Kidney glomerular epithelial cell (primary cell): ENCODE data around the gene CLEC16A.

Experiments used
- DNase-seq: peaks from one replicate; lab custom pipeline; 2025; lab: John Stamatoyannopoulos, UW

Gene CLEC16A

GRCh38 chr16:11082860-11083388 lies 138.6 kb downstream of the CLEC16A start:
- no peak for DNase-seq

- peak; percentile 94 for DNase-seq
Measured at GRCh38 chr16:11084484-11084875, 140.1 kb downstream of the CLEC16A start.

DNA sequence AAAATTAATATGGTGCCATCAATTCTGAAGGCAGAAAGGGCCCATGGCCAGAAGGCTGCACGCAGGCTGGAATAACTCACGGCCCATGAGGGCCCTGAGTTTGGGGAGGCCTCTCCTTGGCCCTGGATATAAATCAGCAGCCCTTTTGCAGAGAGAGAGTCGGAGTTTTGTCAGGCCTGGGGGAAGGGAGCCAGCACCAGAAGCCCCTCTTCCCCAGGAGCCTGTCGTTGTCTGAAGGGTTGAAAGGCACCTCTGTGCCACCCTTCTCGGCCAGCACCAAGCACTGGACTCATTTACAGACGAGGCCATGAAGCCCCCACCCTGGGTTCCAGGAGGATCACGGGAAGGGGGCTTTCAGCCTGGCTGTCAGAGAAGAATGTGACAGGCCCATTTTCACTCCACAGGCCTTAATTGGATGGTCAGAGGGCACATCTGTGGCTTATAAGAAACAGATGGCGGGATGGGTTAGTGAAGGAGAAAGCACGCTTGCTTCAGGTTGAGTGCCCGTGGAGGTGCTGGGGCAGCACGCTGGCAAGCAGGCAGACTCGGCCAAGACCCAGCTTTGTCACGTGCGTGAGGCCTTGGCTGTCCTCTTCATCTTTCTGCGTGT lies 140.6 kb downstream of the CLEC16A start:
- DNase-seq, result no peak

DNA sequence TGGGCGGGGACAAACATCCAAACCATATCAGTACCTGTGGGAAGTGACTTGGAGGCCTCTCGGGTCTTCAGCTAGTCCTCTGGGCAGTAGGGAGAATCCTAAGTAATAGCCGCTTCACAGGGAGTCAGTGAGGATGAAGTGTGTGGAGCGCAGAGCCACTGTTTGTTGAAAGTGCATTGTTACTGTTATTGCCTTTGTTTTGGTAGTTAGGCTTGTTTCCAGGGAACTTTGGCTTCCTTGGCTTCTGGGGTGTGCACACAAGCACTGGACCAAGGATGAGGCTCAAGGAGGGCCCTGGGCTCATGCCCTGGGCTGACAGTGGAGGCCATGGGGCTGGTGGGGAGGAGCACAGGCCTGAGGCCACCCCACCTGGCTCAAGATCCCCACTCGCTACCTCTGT lies 141.6 kb downstream of the CLEC16A start:
- no peak for DNase-seq

GRCh38 chr16:11087691-11088073 lies 143.3 kb downstream of the CLEC16A start:
- no peak for DNase-seq

- DNase-seq, result no peak
Measured at GRCh38 chr16:11088074-11088730, 143.8 kb downstream of the CLEC16A start.

DNA sequence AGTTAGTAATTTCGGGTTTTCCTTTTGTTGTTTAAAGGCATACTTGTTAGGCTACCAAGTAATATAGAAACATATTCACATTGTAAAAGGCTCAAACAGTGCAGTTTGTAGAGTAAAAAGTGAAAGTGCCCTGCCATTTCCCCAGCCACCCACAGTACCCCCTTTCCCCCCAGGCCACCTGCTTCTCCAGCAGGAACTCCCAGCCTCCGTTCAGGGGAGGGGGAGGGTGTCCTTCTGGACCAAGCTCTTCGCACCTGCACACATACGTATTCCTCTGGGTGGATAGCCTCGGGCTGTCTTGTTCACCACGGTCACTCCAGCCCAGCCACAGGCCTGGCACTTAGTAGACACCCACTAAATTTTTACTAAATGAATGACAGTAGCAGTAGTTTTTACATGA lies 144.5 kb downstream of the CLEC16A start:
- no peak for DNase-seq

GRCh38 chr16:11089504-11090124 lies 145.2 kb downstream of the CLEC16A start:
- DNase-seq, result peak; percentile 30

DNA sequence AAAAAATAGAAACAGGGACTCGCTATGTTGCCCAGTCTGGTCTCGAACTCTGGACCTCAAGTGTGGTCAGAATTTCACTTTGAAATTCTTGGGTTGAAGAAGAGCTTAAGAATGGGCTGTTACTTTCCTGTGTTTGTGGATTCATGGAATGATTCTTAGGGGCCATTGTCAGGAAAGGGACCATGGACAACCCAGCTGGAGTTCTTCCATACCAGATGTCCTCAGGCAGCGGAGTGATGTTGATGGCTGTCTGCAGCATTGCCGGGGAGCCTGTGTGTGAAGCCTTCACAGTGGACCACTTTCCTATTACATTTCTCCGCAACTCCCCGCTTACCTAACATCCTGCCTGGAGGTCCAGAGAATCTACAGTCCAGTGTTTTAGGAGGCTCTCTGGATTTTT lies 145.9 kb downstream of the CLEC16A start:
- no peak for DNase-seq

DNA sequence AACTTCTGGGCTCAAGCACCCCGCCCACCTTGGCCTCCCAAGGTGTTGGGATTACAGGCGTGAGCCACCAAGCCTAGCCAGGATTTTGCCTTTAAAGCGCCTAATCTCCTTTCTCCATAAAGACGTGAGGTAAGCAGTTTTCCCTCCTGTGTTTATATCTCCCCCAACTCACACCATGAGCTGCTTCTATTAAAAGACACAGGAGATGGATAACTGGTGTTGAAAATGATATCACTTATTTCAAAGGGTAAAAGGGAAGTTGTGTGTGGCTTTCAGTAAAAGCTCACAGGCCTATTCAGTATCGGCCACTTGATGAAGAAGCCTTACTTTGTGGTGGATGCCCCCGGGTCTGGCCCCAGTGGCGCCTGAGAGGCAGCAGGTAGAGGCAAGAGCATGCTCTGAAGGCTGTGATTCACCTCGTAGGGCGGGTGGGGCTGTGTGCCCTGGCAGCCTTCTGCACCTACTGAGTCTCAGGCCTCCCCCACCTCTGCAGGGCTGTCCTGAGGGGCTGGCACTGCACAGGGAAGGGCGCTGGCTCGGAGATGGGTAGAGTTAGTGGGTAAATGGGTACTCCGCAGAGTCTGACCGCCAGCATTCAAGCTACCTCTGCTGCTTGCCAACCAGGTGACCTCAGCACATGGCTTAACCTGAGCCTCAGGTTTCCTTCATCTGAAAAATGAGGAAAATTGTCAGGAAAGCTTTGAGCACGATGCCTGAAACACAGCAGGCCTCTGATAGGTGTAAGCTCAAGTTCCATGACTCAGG lies 146.8 kb downstream of the CLEC16A start:
- no peak for DNase-seq

DNA sequence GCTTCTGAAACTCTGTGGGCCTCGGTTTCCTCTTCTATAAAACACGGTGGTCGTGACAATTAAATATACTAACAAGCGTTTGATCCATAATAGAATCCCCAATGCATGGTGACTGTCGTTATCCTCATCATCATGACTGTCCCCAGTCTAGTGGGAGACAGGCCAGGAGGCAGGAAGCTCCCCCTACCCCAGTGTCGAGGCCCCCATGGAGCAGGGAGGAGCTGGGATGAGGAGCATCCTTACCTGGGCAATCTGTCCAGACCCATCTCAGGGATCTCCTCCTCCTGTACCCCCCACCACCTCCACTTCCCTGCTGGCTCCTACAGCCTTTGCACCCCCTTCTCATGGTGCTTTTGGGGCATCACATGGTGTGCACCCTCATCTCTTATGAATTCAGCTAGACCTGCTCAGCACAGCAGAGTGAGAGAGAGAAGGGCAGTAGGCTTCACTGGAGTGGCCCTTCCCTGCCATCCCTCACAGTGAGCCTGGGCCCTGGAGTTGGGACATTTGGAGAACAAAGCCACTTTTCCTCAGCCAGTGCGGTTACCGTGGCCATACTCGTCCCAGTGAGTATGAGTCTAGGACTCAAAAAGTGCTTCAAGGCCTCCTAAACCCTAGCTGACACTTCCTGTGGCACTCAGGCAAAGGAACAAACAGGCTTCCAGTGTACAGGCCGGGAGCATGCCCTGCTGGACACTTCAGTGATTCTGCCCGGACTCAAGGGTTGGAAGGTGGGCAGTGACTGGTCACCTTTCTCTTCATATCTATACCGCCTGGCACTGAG lies 148.6 kb downstream of the CLEC16A start:
- no peak for DNase-seq

GRCh38 chr16:11093572-11094074 lies 149.3 kb downstream of the CLEC16A start:
- DNase-seq, result no peak

DNA sequence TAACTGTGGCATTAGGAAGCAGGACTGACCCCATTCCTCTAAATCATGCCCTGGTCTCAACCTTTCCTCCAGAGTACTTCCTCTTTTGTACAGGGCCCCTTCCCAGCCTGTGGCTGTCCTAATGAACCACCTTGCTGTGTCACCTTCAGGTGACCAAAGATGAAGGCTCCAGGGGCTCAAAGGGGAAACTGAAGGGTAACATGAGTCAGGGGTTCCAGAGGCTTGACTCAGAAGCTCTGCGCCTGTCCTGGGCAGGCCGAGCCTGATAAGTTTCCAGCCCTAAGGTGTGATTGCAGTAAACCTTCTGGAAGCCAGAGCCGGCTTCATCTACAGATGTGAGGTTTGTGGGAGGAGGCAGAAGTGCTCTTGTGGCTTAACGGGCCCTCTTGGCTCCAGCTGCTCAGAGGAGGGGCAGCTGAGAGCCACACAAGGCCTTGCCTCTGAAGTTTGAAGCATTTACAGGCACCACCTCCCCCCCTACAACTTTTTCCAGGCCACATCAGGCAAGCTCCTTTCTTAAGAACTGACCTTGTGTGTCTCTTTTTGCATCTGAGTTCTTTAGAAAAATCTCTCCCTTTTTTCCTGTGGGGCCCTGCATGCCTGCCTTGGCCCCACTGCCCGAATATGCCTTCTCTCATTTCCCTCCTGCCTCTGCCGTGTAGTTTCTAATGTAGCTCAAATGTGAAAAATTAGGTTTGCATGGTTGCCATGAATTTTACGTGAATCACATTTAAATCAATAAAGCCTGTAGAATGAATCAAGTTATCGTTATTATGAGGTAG lies 149.9 kb downstream of the CLEC16A start:
- DNase-seq, result no peak

DNA sequence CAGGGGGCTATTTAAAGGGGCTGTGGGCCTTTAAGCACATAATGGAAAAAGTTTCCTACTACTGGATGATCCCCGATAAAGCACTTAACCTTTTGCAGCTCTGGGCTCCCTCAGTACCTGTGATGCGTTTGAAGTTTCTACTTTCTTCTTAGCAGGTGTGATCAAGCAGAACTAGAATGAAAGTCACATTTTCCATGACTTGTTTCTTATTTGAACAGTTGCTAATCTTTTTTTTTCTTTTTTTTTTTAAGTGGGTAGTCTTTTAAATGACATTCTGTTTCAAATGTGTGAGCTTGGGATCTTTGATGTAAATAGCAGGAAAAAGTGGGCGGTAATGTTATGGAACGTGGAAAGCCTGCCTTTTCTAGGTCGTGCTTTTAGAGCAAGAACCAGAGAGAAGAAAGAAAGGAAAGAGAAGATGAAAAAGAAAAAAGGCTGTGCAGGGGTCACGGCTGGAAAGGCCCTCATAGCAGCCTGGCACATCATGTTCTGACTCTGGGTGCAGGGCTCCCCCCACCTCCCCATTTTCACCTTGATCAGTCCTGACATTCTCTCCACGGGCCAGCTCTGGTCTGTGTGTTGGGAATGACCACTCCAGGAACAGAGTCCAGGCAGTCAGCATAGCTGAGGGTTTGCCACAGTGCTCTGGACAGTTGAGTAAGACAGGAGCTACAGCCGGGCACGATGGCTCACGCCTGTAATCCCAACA lies 150.6 kb downstream of the CLEC16A start:
- DNase-seq, result no peak

DNA sequence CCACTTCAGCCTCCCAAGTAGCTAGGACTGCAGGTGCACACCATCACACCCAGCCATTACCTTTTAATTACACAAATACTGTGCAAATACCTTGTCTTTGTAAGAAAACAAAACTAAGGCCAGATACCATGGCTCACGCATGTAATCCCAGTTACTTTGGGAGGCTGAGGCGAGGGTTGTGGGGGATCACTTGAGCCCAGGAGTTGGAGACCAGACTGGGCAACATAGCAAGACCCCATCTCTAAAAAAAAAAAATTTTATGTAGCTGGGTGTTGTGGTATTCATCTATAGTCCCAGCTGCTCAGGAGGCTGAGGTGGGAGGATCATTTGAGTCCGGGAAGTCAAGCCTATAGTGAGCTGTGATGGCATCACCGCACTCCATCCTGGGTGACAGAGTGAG lies 151.6 kb downstream of the CLEC16A start:
- no peak for DNase-seq

- no peak for DNase-seq
Measured at GRCh38 chr16:11097094-11097786, 152.9 kb downstream of the CLEC16A start.

DNA sequence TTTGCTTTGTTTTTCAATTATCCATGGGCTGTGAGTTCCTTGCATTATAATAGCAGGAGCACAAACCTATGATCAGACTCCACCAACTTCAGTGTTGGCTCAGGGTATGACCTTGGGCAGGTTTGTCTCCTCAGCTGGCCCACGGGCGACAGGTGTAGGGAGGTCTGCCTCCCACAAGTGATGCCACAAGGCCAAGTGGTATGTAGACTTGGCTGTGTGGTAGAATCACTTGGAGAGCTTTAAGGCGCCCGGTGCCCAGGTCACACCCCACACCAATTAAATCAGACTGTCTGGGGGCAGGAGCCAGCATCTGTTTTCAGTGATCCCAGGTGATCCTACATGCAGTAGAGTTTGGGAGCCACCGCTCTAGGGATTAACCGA lies 153.4 kb downstream of the CLEC16A start:
- no peak for DNase-seq

GRCh38 chr16:11098601-11099390 lies 154.4 kb downstream of the CLEC16A start:
- peak; percentile 14 for DNase-seq
